ENCODE results near the gene NAE1.
"Not testable (repeated sequence)": the region's sequence is repeated elsewhere in the genome, so short reads cannot be mapped to it uniquely, and the experiment has no call there.

The NAE1 gene

DNA sequence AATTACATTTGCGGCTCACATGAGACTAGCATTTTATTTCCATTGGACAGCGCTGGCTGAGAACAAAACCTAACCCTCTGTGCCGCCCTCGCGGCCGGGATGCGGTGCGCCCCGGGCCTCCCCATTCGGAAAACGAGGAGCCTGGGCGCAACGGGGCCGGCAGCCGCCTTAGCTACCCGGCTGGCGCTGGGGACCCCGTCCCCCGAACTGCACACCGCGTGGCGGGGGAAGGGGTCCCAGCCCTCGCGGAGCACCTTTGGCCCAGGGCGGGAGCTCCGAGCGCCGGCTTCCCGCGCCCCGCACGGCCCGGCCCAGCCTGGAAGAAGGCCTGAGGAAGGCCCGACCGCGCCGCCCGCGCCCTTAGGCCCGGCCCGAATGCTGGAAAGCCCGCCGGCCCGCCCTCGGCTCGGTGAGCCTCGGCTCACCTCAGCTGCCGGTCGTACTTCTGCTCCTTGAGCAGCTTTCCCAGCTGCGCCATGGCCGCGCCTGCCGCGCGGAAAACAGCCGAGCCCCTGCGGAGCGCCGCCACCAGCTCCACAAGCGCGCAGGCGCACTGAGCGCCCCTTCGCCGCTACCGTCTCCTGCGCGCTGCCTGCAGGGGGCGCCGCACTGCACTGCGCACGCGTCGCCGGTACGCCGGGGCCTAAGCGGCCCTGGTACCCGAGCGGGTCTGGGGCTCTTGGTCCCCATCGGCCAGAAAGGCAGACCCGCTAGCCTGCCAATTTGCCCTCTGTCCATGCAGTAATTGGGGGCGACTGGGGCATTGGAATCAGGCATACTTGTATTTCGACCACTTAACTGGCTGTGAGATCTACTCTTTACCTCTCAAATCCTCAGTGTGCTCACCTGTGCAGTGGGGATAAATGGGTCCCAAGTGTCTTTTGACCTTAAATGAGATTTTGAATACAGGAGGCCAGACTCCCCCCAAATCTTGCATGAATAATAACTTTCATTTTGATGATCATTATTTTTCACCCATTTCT lies at the start of gene NAE1:
Gene NAE1 (minus strand): TSS at position 555 of the 983 bp plus-strand sequence. CDS start 77 bp downstream, at position 478.
- peak; percentile 80 to 84 for DNase-seq (ENCODE audit: low read depth in 1 of 2, low spot score in 1 of 2)

DNA sequence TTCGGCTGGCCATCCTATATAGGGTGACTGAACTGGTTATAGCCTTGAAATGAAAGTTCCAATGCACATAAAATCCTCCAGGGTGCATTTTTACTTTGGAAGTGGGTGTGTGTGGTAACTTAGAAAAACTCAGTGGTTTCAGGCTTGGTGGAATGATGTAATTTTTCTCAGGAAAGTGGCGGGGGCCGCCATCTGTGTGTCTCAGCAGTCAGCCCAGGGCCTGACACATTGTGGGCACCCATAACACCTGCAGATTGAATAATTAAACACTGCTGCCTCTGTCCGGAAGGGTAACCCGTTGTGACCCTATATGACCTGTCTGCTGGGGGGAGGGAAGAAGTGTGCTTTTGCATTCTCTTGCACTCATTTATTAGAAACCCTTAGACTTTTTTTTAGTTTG lies 47.3 kb upstream of the NAE1 start:
- peak; percentile 30 to 54 for DNase-seq (ENCODE audit: low read depth in 1 of 2, low spot score in 1 of 2)

DNA sequence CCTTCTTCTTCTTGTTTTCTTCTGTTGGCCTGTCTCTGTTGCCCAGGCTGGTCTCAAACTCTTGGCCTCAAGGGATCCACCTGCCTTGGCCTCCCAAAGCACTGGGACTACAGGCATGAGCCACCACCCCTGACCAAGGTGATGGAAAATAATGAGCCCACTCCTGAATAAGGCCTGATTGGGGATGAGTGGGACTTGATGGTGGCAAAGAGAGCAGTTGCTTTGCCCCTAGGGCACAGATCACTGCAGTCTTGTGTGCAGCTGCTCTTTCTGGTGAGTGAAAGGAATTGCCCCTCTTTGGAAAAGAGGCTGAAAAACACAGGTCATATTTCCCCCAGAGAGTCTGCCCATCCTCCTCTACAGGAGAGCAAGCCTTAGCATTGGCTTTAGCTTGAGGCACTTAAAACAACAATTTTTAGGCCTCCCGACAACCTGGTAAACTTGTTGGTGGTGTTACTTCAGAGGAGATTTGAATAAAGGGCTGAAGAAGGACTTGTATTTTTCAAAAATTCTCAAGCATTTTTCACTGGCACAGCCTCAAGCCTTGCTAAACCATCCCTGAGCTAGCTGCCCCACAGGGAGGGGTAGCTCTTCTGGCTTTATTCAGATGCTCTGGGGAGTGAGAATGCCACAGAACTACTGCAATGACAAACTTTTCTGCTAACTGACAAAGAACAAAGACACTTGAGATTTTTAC lies 43.5 kb upstream of the NAE1 start:
- no peak for DNase-seq (ENCODE audit: low read depth in 1 of 2, low spot score in 1 of 2)

DNA sequence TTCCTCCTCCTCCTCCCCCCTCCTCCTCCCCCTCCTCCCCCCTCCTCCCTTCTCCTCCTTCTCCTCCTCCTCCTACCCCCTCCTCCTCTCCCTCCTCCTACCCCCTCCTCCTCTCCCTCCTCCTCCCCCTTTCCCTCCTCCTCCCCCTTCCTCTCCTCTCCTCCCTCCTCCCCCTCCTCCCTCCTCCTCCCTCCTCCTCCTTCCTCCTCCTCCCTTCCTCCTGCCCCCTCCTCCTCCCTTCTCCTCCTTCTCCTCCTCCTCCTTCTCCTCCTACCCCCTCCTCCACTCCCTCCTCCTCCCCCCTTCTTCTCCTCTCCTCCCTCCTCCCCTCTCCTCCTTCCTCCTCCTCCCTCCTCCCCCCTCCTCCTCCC lies 42.9 kb upstream of the NAE1 start:
- no peak for DNase-seq (ENCODE audit: low read depth in 1 of 2, low spot score in 1 of 2)

DNA sequence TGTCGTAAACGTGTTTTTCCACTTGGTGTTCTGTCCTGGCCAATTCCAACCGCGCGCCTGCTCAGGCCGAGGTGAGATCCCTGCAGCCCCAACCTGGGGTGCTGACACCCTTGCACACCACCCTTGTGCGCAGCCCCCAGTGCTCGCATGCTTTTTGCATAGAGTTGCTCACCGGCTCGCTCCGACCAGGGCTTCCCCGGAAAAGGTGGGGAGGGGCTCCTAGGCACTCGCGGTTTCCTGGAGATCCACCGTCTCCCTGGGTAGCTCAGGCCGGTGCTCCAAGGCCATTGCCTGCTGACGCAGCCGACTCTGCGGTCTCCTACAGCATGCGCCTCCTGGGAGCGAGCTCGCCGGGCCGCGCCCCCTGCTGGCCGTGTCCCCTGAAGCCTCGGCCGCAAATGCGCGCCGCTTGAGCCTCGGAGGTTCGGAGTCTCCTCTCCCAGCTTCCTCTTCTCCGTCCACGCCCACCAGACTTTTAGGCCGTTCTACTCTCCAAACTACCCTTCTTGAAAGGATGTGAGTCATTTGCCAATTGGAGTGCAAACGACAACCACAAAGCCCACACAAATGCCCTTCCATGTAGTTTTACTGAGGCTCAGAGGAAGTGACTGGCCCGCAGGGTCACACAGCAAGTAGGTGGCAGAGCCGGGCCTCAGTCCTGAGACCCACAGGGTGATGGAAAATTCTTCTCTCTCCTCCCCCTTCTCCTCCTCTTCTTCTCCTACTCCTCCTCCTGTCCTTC lies 42.3 kb upstream of the NAE1 start:
- DNase-seq (ENCODE audit: low read depth in 1 of 2, low spot score in 1 of 2) = peak; percentile 65 to 89

DNA sequence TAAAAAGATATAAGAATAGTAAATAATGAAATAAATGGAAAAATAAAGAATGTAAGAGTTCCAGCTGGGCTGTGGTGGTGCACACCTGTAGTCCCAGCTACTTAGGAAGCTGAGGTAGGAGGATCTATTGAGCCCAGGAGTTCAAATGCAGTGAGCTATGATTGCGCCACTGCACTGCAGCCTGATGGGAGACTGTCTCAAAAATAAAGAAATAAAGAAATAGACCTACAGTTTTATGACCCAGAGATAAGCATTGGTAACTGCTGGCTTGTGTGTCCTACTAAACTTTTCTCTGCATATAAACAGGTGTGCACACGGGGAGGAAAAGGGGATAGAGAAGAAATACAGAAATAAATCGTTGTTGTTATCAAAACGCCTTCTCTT lies 41.8 kb upstream of the NAE1 start:
- no peak for DNase-seq (ENCODE audit: low read depth in 1 of 2, low spot score in 1 of 2)

DNA sequence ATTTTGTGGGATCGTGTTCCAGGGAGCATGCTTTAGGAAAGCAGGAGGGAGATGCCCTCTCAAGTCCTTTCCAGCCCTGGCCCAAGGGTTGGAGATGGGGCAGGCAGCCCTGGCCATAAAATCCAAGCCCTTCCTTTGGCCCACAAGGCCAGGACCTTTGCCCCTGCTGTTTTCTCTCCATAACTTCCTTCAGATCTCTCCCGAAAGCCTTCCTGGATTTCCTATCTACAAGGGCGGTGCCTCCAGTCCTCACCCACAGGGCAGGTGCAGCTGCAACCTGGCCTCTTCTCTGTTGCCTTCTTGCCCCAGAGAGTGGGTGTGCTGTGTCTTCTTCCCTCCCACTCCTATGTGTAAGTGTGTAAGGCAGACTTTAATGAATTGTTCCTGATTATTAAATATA lies 41.1 kb upstream of the NAE1 start:
- no peak for DNase-seq (ENCODE audit: low read depth in 1 of 2, low spot score in 1 of 2)

DNA sequence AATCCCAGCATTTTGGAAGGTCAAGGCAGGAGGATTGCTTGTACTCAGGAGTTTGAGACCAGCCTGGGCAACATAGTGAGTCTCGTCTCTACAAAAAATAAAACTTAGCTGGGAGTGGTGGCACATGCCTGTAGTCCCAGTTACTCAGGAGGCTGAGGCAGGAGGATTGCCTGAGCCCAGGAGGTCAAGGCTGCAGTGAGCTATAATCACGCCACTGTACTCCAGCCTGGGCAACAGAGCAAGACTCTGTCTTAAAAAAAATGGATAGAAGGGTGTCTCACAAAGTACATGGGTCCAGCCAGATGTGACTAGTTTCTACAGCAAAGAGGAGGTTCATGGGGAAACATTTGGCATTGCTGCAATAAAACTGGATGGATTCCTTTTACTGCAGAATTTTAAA lies 40.6 kb upstream of the NAE1 start:
- not testable (repeated sequence) for DNase-seq (ENCODE audit: low read depth in 1 of 2, low spot score in 1 of 2)

DNA sequence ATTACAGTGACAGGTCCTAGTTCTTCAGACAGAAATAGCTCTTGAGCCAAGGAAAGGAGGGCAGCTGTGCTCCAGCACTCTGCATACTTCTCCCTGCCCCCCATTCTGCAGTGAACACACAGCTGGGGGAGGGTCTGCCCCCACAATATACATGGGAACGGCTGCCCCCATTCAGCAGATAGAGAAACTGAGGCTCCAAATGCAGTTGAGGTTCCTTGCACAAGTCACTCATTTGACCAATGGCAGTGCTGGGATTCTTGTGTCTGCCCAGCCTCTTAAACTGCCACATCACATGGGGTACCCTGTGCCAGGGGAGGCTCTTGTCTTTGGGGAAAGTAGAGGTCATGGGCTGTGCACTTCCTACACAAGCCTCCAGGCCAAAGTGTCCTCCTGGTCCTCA lies 38.6 kb upstream of the NAE1 start:
- no peak for DNase-seq (ENCODE audit: low read depth in 1 of 2, low spot score in 1 of 2)

DNA sequence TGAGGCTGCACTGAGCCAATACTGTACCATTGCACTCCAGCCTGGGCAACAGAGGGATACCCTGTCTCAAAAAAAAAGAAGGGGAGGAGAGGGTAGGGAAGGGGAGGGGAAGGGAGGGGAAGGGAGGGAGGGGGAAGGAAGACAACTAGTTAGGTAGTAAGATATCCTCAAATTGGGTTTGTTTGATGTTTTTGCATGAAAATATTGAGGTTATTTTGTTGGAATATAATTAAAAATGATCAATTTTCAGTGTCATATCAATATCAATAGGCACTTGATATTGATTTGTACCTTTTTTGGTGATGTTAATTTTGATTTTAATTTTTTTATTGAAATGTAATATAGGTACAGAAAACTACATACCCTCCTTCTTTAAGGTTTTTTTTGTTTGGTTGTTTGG lies 32.9 kb upstream of the NAE1 start:
- DNase-seq (ENCODE audit: low read depth in 1 of 2, low spot score in 1 of 2) = no peak

DNA sequence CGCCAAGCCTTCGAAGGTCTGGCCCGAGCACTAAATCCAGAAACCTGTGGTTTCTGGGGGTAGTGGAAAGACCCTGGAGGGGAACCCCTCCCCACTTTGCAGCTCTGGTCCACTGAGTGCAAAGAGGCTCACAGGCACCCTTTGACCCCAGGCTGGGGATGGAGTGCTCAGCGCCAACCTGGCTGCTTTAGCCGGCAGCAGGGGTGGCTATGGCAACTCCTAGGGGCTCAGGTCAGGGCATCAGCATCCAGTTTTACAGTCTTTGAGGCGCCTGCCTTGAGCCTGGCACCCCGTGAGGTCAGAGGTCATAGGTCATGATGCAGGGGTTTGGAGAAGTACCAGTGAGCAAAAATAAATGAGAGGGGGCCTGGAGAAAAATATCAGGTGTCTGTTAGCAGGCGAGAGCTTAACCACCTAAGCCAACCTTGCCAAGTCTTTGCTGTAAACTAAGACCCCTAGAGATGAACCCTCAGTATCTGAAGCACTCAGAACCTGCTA lies 31.3 kb upstream of the NAE1 start:
- DNase-seq (ENCODE audit: low read depth in 1 of 2, low spot score in 1 of 2) = no peak

DNA sequence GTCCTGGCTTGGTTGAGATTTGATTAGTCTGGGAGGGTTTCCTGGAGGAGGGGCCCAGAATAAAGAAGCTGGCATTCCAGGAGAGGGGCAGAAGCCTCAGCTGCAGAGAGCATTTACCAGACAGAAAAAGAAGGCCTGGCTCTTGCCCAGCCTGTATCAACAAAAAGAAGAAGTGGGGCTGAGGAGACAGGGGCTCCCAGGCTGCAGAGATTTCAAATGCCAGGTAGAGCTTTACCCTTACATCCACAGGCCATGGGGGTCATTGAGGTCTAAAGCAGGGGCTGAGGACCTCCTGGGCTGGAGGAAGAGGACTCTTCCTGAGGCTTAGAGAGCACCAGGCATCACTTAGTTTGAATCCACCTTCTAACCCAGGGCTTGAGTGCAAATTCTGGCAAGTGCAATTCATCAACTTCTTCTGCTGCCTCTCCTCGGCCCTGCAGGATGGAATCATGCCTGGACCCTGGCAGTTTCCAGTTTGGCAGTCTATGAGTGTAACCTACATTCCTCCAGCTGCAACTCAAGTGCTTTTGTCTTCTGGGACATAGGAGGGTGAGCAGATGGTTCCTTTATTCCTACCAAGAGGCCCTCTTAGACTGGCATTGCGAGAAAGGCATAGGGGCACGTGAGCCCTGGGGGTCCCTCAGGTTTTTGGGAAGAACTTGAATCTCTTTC lies 28.8 kb upstream of the NAE1 start:
- no peak for DNase-seq (ENCODE audit: low read depth in 1 of 2, low spot score in 1 of 2)

DNA sequence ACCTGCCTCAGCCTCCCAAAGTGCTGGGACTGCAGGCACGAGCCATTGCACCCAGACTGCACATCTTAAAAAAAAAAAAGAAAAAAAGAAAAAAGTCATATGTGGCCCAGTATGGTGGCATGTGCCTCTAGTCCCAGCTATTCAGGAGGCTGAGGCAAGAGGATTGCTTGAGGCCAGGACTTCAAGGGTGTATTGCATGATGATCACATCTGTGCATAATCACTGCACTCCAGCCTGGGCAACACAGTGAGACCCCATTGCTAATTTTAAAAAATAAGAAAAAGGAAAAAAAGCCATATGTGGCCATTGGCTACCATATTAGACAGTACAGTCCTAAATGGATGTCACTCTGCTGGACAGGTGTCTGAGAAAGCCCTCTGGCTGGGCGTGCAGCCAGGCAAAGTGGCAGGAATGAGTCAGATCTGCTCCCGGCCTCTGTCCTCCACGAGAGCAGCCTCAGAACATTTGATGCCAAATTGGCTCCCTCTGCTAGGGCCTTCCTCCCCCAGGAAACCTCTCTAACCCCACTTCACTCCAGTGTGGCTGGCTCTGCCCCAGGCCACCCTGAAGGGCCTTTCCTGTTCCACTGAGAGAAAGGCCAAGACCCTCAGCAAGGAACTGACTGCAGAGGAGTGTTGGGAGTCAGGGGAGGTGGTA lies 28.1 kb upstream of the NAE1 start:
- DNase-seq (ENCODE audit: low read depth in 1 of 2, low spot score in 1 of 2) = no peak

DNA sequence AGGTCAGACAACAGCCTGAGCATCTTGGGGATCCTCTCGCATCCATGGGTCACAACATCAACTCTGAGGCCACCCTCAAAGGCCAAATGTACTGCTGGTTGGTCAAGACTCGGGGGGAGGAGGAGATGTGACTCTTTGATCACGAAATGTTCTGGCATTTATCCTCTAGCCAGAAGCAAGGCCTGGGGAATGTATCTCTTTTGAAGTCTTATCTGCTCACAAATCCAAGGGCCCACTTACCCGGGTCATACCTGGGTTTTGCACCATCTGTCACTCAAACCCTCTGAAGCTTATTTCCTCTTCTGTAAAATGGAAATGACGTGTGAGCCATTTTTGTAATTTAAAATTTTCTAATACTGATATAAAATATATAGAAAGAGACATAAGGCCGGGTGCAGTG lies 26.7 kb upstream of the NAE1 start:
- no peak for DNase-seq (ENCODE audit: low read depth in 1 of 2, low spot score in 1 of 2)

DNA sequence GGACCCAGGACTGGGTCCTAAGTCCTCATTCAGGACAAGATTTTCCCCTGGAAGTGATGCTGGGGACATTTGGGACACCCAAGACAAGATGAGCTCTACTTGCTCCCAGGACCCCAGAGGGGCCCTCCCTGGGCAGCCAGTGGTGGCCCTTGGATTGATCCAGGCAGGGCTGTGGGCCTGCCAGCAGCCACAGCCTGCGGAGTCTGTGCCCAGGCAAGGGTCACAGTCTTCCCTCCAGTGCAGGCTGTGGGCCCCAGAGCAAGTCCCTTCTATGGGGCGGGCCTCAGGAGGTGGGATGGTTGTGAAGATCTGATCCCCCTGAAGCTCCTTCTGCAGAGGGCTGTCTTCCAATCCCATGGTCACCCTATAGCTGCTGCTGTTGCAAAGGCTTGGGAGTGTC lies 26.0 kb upstream of the NAE1 start:
- DNase-seq (ENCODE audit: low read depth in 1 of 2, low spot score in 1 of 2) = no peak

DNA sequence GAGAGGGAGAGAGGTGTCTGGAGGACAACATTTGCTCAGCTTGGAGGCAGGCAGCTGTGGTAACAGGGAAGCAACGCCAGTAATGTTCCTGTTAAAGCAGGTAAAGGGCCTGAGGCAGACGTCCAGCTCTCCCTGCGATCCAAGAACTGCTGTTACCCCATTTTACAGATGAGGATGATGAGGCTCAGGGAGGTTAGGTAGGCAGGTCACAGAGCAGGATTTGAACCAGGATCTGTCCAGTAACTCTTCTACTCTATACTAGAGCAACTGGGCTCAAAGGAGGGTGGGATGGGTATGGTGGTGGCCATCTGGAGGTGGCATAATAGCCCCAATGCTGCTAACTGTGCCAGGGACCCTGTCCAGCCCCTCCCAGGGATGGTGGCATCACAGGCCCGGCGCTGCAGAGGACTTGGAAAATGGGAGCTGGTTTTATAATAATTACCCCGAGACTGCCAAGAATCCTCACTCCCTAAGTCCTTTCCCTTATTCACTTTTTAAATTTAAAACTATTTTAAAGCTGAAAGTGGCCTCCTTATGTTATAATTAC lies 25.5 kb upstream of the NAE1 start:
- DNase-seq (ENCODE audit: low read depth in 1 of 2, low spot score in 1 of 2) = no peak

DNA sequence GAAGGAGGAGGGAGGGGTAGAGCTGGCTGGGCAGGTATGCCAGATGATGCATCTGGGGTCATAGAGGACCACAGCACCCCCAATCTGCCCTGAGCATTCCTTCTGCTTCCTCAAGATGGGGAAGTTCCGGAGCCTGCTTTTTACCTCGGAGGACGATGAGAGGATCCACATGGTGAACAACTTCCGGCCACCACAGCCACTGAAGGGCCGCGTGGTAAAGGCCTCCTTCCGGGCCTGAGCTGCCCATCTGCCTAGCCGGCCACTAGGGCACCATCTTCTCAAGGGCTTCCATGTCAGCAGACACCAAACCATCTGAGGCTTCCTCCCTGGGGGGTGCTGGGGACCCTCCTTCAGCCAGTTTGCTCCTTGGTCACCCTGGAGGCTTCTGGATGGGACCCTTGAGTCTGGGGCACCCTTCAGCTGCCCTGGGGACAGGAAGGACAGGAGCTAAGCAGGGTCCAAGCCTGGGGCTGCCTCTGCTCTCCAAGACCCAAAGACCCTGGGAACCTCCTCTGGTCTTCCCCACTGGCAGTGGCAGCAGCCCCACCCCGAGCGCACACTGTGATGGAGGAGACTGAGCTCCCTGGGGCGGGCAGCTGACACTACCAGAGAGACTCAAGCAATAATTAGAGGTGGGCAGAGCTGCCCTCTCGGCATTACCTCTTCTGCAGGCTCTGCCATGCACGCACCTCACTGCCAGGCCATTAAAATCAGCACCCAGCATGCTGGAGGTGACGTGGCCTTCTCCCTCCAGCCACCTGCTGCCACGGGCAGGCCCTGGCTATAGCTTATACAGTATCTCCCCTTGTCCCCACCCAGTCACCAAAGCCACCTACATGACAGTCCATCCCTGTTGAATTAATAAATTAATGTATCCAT lies 22.7 kb upstream of the NAE1 start:
- DNase-seq (ENCODE audit: low read depth in 1 of 2, low spot score in 1 of 2) = no peak

DNA sequence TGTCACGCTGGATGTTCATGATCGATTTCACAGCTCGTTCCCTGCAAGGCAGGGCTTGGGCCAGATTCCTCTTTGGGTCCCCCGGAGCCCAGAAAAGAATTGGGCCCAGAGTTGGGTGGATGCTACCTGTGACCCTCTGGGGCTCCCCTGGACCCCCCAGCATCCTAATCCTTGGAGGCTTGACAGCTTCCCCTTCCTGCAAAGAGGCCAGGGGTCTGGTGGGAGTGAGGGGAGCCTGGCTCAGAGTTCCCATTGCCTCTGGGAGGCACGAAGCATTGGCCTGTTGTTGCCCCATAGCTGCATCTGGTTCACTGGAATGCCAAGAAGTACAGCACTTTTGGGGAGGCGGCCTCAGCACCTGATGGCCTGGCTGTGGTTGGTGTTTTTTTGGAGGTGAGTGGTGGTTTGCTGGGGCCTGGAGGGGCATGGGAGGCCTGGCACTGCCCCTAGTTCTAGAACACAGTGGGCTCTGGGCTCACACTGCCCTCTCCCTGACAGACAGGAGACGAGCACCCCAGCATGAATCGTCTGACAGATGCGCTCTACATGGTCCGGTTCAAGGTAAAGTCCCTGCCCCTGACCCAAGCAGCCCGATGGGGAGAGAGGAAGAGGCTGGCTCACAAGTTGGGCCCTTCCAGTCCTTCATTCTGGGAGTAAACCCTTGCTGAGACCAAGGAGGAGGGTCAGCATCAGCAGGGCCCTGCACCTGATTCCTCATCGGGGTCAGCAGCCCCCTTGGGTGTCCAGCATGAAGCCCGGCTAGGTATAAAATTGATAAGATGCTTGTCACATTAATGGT lies 20.6 kb upstream of the NAE1 start:
- DNase-seq (ENCODE audit: low read depth in 1 of 2, low spot score in 1 of 2) = no peak
